ENCODE measurements around the gene OSBPL3.

The OSBPL3 gene

DNA sequence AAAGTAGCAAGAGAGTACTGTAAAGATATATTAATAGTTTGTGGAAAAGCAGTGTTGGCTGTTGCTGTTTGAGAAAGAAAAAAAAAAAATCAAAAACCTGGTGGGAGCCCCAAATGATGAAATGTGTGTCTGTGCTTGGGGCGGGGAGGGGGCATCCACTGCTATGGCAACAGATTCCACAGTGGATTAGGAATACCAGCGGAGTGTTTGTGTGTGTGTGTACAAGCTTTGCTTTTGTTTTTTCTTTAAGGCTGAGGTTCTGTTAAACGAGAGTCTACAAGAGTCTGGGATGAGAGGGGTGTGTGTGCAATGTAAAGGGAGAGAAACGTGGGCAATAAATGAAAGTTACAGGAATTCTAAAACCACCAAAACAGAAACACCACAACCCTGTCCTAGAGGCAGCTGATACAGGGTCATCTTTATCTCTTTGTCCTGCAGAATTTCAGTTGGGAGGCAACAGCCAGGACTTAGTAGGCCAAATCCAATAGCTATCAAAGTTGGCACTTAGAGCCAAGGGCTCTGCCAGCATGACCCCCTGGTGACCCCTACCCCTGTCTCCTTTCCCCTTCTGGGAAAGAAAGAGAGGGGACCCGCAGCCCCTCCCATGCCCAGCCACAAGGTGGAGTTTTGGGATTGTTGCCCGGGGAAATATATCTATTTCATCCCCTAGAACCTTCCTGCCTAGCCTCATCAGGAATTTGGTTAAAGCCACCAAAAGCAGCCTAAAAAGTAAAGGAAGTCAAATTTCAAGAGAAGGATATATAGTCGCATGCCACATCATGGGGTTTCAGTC, 85.4 kb downstream of the OSBPL3 start:
- Mint-ChIP-seq H3K4me3 (no peak overlapping the region), H3K36me3 (ENCODE audit: low read depth) (peaks cover 34% of the 10 kb centered on the region), H3K9me3 (no peaks in the 10 kb centered on the region), H3K27ac (no peak overlapping the region), H3K4me1 (peaks cover 76% of the 10 kb centered on the region), H3K27me3 (no peaks in the 10 kb centered on the region)
- ATAC-seq = no peak
- DNase-seq = no peak

DNA sequence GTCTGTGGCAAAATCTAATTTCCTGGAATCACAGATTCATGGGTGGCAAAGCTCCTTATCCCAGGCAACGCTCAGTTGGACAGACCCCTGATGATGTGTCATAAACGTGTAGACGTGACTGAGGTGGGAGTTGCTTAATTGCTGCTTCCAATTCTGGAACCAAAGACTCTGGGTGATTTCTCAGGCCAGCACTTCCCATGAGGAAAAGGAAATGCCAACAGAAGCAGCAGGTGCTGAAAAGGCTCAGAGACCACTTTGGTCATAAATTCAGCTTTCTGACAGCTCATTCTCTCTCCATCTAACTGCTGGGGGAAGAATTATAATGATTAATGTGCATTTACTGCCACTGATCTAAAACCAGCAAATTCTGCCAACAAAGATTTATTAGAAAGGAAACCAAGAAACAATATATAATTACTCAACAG, 88.7 kb downstream of the OSBPL3 start:
- ATAC-seq (no peak), DNase-seq (no peak)
- Mint-ChIP-seq H3K27ac (no peak overlapping the region), H3K36me3 (ENCODE audit: low read depth) (peaks cover 47% of the 10 kb centered on the region), H3K4me3 (no peak overlapping the region), H3K9me3 (no peaks in the 10 kb centered on the region), H3K4me1 (peaks cover 68% of the 10 kb centered on the region), H3K27me3 (no peaks in the 10 kb centered on the region)

DNA sequence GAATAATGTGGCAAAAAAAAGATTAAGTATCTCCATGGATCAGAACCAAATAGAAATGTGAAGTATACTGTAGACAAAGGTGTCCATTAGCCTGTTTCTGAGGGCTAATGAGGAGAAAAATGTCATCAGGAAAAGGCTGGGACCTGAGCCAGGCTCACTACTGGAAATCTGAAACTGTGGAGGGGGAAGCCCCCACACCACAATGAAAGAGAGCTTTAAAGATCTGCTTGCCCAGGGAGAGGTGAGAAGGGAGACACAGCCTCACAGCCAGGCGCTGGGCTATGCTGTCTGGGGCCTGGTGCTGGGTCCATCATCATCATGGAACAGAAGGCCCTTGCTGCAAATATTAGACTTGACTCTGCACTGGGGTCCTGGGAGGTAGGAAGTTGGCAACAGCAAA, 90.4 kb downstream of the OSBPL3 start:
- Mint-ChIP-seq H3K27me3 (no peaks in the 10 kb centered on the region), H3K27ac (no peak overlapping the region), H3K9me3 (no peaks in the 10 kb centered on the region), H3K4me3 (no peak overlapping the region), H3K4me1 (peaks cover 69% of the 10 kb centered on the region), H3K36me3 (ENCODE audit: low read depth) (peaks cover 58% of the 10 kb centered on the region)
- DNase-seq (no peak), ATAC-seq (no peak)

DNA sequence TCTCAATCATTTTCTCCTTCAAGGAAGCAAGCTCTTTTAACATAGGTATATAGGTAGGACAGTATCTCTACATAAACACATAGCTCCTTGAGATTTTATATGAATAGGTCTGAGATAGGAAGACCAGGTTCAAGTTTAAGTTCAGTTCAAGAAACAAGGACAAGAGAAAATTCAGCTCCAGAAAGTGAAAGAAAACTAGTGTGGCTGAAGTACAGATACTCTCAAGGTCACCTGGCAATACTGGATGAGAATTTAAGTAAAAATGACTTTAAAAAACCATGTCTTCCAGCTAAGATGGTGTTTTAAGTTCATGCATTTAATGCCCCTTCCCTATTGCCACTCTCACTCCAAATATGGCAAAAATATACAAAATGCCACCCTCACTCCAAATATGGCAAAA, 91.3 kb downstream of the OSBPL3 start:
- peaks cover 66% of the 10 kb centered on the region for H3K36me3 Mint-ChIP-seq (ENCODE audit: low read depth)
- no peak for DNase-seq

DNA sequence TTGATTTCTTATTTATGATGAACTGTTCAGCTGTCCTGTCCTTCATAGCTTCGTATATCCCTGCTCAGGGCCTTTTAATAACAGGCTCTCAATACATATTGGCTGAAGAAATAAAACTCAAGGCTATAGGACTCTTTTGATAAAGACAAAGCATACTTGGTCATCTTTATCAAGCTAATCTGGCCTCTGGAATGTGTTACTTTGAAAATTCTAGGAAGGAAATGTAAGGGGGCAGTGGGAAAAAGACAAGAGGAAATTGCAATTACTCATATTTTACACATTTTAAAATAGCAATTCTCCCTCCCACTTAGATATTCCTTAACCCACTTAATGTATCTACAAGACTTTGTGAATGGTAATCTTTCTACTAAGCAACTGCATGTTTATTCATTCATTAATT, 94.3 kb downstream of the OSBPL3 start:
- Mint-ChIP-seq H3K36me3 (ENCODE audit: low read depth) (peaks cover 63% of the 10 kb centered on the region), H3K9me3 (no peaks in the 10 kb centered on the region), H3K27me3 (no peaks in the 10 kb centered on the region), H3K4me3 (no peak overlapping the region), H3K27ac (peak overlapping the region; percentile 62), H3K4me1 (peaks cover 84% of the 10 kb centered on the region)
- ATAC-seq (no peak), DNase-seq (no peak)

More for the DNA sequence above, 91.3 kb downstream of the OSBPL3 start:
- ATAC-seq = no peak
- Mint-ChIP-seq H3K4me1 (peaks cover 72% of the 10 kb centered on the region), H3K27ac (no peak overlapping the region), H3K4me3 (no peak overlapping the region), H3K27me3 (no peaks in the 10 kb centered on the region), H3K9me3 (no peaks in the 10 kb centered on the region)

DNA sequence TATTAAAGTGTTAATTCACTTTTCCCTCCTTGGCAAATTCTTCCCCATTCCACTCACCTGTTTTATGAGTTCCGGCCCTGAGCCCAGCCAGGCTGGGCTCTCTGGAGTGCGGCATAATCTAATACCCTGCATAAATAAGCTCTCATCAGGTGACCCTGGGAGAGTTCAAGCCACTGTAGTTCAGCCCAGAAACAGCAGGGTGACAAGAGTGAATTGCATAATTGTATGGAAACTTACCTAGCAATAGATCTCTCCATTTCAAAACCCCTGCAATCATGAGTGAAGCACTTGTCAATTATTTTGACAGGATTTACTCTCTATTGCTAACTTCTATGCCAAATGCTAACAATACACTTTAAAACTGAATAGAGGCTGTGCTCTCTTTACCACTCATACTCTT, 94.7 kb downstream of the OSBPL3 start:
- H3K4me3 Mint-ChIP-seq = no peak overlapping the region
- ATAC-seq = no peak
- DNase-seq = no peak
- peak overlapping the region; percentile 62 for H3K27ac Mint-ChIP-seq
- peaks cover 83% of the 10 kb centered on the region for H3K4me1 Mint-ChIP-seq
- H3K27me3 Mint-ChIP-seq = no peaks in the 10 kb centered on the region
- no peaks in the 10 kb centered on the region for H3K9me3 Mint-ChIP-seq
- peaks cover 59% of the 10 kb centered on the region for H3K36me3 Mint-ChIP-seq (ENCODE audit: low read depth)

DNA sequence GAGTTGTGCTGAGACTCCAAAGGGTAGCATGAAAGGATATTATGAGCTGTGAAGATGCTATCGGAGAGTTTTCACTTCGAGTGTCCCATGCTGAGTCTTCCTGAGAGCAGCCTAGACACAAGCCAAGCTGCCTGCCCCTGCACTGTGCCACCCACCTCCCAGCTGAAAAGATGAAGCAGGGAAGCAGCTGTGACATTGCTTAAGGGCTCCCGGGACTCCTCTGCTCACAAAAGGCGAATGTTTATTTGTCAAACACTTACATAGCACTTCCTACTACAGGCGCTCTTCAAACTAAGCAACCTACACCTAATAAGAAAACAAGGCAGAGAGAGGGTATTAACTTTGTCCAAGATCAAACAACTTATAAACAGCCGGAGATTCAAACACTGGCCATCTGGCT, 95.6 kb downstream of the OSBPL3 start:
- Mint-ChIP-seq H3K36me3 (ENCODE audit: low read depth) (peaks cover 50% of the 10 kb centered on the region), H3K9me3 (no peaks in the 10 kb centered on the region), H3K27ac (no peak overlapping the region), H3K27me3 (no peaks in the 10 kb centered on the region), H3K4me1 (peaks cover 83% of the 10 kb centered on the region), H3K4me3 (no peak overlapping the region)
- DNase-seq = no peak
- ATAC-seq = no peak

DNA sequence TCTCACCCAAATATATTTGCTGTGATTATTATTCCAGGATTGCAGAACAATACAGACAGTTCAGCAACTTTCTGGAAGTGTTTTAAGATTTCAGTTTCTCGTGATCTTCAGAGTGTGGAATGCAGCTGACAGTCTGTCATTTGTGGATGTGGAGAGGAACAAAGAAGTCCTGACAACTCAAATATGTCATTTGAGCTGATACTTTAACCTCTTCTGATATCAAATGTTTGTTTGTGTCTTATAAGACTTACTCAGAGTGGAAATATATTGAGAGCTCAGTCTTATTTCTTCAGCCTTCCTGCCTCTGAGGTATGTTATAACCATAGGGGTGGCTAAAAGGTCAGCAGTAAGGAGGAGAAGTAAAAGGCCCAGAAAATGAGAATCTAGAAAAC, 96.4 kb downstream of the OSBPL3 start:
- H3K4me1 Mint-ChIP-seq = peaks cover 87% of the 10 kb centered on the region
- H3K36me3 Mint-ChIP-seq (ENCODE audit: low read depth) = peaks cover 46% of the 10 kb centered on the region
- no peak overlapping the region for H3K4me3 Mint-ChIP-seq
- DNase-seq (no peak), ATAC-seq (no peak)
- H3K9me3 Mint-ChIP-seq = no peaks in the 10 kb centered on the region
- no peaks in the 10 kb centered on the region for H3K27me3 Mint-ChIP-seq
- H3K27ac Mint-ChIP-seq = peak overlapping the region; percentile 77

DNA sequence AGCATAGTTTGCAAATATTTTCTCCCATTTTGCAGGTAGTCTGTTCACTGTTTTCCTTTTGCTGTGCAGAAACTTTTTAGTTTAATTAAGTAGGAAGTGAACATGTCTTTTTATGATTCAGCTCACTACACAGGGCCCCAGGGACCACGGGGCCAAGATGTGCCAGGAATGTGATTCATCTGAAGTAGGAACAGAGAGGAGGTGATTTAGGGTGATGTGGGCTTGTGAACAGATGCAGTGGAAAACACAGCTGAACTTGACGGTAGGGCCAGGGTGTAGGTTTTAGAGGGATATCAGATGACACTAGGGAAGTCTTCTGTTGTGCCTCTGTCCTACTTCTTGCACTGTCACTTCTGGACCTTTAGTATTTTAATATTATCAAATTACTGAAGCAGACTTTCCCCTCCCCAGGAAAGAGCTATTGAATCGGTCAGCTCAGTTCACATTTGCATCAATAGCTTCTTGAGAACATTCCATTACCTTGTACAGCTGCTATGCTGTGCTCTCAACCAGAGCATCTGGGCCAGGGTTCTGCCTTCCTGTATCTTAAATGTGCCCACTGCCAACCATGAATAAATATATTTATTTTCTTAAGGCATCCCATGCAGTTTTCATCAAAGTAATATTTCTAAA, 96.9 kb downstream of the OSBPL3 start:
- peak; percentile 75 for ATAC-seq

DNA sequence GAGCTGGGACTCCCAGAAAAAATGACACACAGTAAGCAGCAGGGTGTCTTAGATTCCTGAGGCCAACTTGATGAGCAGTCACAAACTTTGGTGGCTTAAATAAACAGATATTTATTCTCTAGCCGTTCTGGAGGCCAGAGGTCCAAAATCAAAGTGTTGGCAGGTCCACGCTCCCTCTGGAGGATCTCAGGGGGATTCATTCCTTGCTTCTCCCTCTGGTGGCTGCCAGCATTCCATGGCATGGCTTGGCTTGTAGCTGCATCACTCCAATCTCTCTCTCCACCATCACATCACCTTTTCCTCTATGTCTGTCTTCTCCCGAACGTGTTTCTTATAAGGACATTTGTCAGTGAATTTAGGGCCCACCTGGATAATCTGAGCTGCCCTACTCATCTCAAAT, 98.4 kb downstream of the OSBPL3 start:
- ATAC-seq (no peak), DNase-seq (no peak)
- Mint-ChIP-seq H3K4me1 (peaks cover 96% of the 10 kb centered on the region), H3K27me3 (no peaks in the 10 kb centered on the region), H3K36me3 (ENCODE audit: low read depth) (peaks cover 37% of the 10 kb centered on the region), H3K4me3 (no peak overlapping the region), H3K9me3 (no peaks in the 10 kb centered on the region), H3K27ac (peak overlapping the region; percentile 2)

More for the DNA sequence above, 96.9 kb downstream of the OSBPL3 start:
- Mint-ChIP-seq H3K4me3 (no peak overlapping the region), H3K4me1 (peaks cover 92% of the 10 kb centered on the region), H3K27me3 (no peaks in the 10 kb centered on the region), H3K27ac (peak overlapping the region; percentile 77), H3K36me3 (ENCODE audit: low read depth) (peaks cover 46% of the 10 kb centered on the region), H3K9me3 (no peaks in the 10 kb centered on the region)
- peak; percentile 31 for DNase-seq

DNA sequence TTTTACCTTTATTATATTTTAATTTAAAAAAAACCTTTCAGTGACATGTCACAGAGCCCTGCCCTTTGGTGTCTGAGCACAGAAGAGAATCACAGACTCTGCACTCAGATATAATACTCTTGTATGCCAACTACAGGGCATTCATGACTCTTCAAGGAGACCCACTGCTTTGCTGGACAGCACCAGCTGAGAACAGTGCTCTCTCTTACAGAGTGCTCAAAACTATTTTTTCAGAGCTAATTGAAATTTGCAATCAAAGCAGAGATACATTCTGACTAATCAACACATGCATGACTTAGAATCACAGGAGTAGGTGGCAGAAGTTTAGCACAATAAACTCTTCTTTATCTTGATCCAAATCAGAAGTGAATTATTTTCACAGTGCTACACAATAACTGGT, 99.1 kb downstream of the OSBPL3 start:
- DNase-seq (no peak), ATAC-seq (no peak)
- Mint-ChIP-seq H3K9me3 (no peaks in the 10 kb centered on the region), H3K4me1 (peaks cover 94% of the 10 kb centered on the region), H3K36me3 (ENCODE audit: low read depth) (peaks cover 34% of the 10 kb centered on the region), H3K4me3 (no peak overlapping the region), H3K27me3 (no peaks in the 10 kb centered on the region), H3K27ac (peak overlapping the region; percentile 2)

DNA sequence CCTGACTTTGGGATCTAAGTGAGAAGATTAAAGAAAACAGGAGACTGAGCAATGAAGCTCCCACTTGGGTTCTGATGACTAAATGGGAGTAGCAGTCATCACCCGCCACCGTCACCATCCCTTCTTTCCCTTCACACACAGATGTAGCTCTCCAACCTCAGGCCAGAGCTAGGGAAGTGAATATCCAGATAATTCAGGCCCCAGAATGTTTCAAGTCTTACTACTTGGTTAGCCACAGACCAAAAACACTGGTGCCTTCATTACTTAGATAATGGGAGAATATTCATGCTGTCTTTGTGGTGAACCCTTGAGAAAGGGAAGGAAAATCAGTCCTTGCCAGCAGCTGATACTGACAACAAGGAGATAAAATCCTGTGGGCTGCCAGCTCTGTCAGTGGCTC, 100.7 kb downstream of the OSBPL3 start:
- no peaks in the 10 kb centered on the region for H3K9me3 Mint-ChIP-seq
- H3K36me3 Mint-ChIP-seq (ENCODE audit: low read depth) = peaks cover 25% of the 10 kb centered on the region
- no peak for DNase-seq
- no peaks in the 10 kb centered on the region for H3K27me3 Mint-ChIP-seq
- H3K4me1 Mint-ChIP-seq = peaks cover 82% of the 10 kb centered on the region
- peak overlapping the region; percentile 27 for H3K4me3 Mint-ChIP-seq
- no peak for ATAC-seq
- peak overlapping the region; percentile 91 for H3K27ac Mint-ChIP-seq

DNA sequence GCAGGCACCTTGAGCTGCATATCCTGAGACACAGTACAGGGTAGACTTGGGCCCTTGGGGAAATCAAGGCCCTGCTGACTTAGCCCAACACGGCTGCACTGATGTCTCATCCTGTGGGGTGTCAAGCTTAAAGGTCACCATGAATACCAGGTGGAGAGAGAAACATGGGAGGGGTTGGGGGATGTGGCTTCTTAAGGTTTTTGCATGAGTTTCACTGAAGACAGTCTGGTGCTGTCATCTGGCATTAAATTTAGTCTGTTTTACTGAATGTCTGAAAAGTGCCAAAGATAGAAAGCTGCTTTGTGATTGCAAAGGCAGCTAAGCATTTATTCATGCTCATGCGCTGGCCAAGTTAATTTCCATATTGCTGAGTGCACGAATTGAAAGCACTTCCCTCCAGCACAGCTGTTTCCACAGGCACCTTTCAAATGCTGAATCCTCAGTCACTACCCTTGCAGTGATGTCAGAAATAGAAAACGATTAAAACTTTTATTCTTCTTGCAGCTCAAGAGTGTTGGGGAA, 102.1 kb downstream of the OSBPL3 start:
- H3K4me3 Mint-ChIP-seq = peak overlapping the region; percentile 63
- no peaks in the 10 kb centered on the region for H3K9me3 Mint-ChIP-seq
- H3K27ac Mint-ChIP-seq = peak overlapping the region; percentile 91
- H3K27me3 Mint-ChIP-seq = no peaks in the 10 kb centered on the region
- peak; percentile 48 for DNase-seq
- H3K36me3 Mint-ChIP-seq (ENCODE audit: low read depth) = peaks cover 16% of the 10 kb centered on the region
- ATAC-seq = peak; percentile 93
- H3K4me1 Mint-ChIP-seq = peaks cover 75% of the 10 kb centered on the region

DNA sequence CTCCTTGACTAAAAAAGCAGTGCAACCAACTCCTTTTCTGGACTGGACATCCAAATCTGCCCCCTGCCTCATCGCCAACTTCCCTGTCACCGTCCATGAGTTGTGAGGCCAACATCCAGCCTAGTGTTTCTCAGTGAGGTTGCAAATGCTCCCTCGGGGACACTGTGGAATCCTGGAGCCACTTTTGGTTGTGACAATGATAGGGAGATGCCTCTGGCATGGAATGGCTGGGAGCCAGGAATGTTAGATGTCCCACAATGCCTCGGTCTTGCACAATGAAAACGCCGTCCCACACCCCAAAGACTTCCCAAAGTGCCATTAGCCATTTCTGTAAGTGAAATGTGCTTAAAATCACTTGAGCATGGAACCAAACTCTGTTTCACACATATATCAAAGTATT, 105.2 kb downstream of the OSBPL3 start:
- no peak overlapping the region for H3K4me3 Mint-ChIP-seq

DNA sequence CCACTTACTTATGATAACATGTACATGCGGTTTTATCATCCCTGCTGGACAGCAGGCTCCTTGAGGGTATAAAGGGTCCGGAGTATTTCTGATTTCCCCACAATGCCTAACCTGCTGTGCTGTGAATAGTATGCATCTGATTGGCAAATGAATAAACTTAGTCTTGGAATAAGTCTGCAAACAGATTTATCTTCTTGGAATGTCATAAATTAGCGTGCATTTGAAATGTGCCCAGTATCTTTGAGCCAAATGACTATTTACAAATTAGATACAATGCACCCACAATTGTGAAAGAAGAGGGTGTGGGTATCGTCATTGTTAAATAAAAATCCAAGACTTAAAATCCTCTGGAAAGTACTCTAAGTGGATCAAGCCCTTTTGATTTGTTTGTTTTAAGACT, 106.0 kb downstream of the OSBPL3 start:
- ATAC-seq = no peak
- no peak for DNase-seq
- peaks cover 62% of the 10 kb centered on the region for H3K4me1 Mint-ChIP-seq
- peaks cover 37% of the 10 kb centered on the region for H3K36me3 Mint-ChIP-seq (ENCODE audit: low read depth)
- H3K4me3 Mint-ChIP-seq = no peak overlapping the region
- H3K9me3 Mint-ChIP-seq = no peaks in the 10 kb centered on the region
- no peak overlapping the region for H3K27ac Mint-ChIP-seq
- no peaks in the 10 kb centered on the region for H3K27me3 Mint-ChIP-seq

More for the DNA sequence above, 105.2 kb downstream of the OSBPL3 start:
- Mint-ChIP-seq H3K36me3 (ENCODE audit: low read depth) (peaks cover 31% of the 10 kb centered on the region), H3K27ac (no peak overlapping the region), H3K9me3 (no peaks in the 10 kb centered on the region), H3K4me1 (peaks cover 66% of the 10 kb centered on the region), H3K27me3 (no peaks in the 10 kb centered on the region)
- DNase-seq = no peak
- ATAC-seq = no peak

Measured in activated naive CD8-positive, alpha-beta T cell treated with anti-CD3 and anti-CD28 coated beads, Interleukin-2, amount 50 U/mL, for 24 hours (primary cell).